Putamen (tissue), 1 donor: ENCODE results near the gene TEAD1.
A peak's percentile ranks its signal among the peaks of the same experiment; 100 is the strongest.

Experiments
- DNase-seq: peaks from one replicate; pipeline ENCODE4 v3.0.0-alpha.2; 2016; ENCODE audit warnings: low spot score

The TEAD1 gene

GRCh38 chr11:12666915-12667314, 7.3 kb upstream of the TEAD1 start:
- DNase-seq: no peak

- no peak for DNase-seq
These were observed 6.6 kb upstream of the TEAD1 start for GRCh38 chr11:12667646-12668045.

GRCh38 chr11:12668166-12668565, 6.1 kb upstream of the TEAD1 start:
- no peak for DNase-seq

GRCh38 chr11:12669930-12670329, 4.3 kb upstream of the TEAD1 start:
- no peak for DNase-seq

GRCh38 chr11:12671370-12671769, 2.9 kb upstream of the TEAD1 start:
- DNase-seq: no peak

GRCh38 chr11:12673601-12673923, 659 bp upstream of the TEAD1 start:
- no peak for DNase-seq

- DNase-seq: no peak
These were observed 332 bp downstream of the TEAD1 start for GRCh38 chr11:12674571-12674935.

GRCh38 chr11:12674936-12675696, 895 bp downstream of the TEAD1 start:
- DNase-seq: peak; percentile 47

GRCh38 chr11:12675951-12676711, 1.9 kb downstream of the TEAD1 start:
- no peak for DNase-seq

GRCh38 chr11:12677131-12677530, 2.9 kb downstream of the TEAD1 start:
- DNase-seq: no peak

GRCh38 chr11:12678092-12678491, 3.9 kb downstream of the TEAD1 start:
- DNase-seq: no peak

GRCh38 chr11:12678991-12679390, 4.8 kb downstream of the TEAD1 start:
- no peak for DNase-seq

- no peak for DNase-seq
These were observed 5.2 kb downstream of the TEAD1 start for GRCh38 chr11:12679471-12679870.

- peak; percentile 90 for DNase-seq
These were observed 6.2 kb downstream of the TEAD1 start for GRCh38 chr11:12680246-12680939.

GRCh38 chr11:12680940-12681258, 6.7 kb downstream of the TEAD1 start:
- no peak for DNase-seq

- DNase-seq: no peak
These were observed 7.2 kb downstream of the TEAD1 start for GRCh38 chr11:12681466-12681865.

GRCh38 chr11:12682288-12682687, 8.1 kb downstream of the TEAD1 start:
- no peak for DNase-seq

GRCh38 chr11:12682737-12683500, 8.7 kb downstream of the TEAD1 start:
- DNase-seq: no peak

- no peak for DNase-seq
These were observed 9.7 kb downstream of the TEAD1 start for GRCh38 chr11:12683874-12684273.

GRCh38 chr11:12684315-12684714, 10.1 kb downstream of the TEAD1 start:
- no peak for DNase-seq

- no peak for DNase-seq
These were observed 10.6 kb downstream of the TEAD1 start for GRCh38 chr11:12684816-12685215.

GRCh38 chr11:12685229-12685628, 11.0 kb downstream of the TEAD1 start:
- DNase-seq: no peak
